Loucy (cell line): ENCODE data around the gene EFCAB5.
A peak's percentile ranks its signal among the peaks of the same experiment; 100 is the strongest.
"Not testable (repeated sequence)": the region's sequence is repeated elsewhere in the genome, so short reads cannot be mapped to it uniquely, and the experiment has no call there.

Experiments used
- H2AFZ ChIP-seq: fragments of 200-600 bp; sonication (generic); 2 replicates; pipeline ENCODE4 v1.6.0; 2016; ENCODE audit warnings: antibody characterized with exemption, mild to moderate bottlenecking, low read length, moderate library complexity
- H3F3A ChIP-seq: fragments of 200-600 bp; 2 replicates; pipeline ENCODE4 v1.6.0; 2016; ENCODE audit warnings: antibody characterized with exemption, low read depth, mild to moderate bottlenecking
- H3K27me3 ChIP-seq: fragments of 200-600 bp; sonication (generic); 2 replicates; pipeline ENCODE4 v1.6.1; 2014; ENCODE audit warnings: low read length, mild to moderate bottlenecking; ENCODE audit not compliant: insufficient read depth, poor library complexity, severe bottlenecking
- H3K36me3 ChIP-seq: fragments of 200-600 bp; sonication (generic); 2 replicates; pipeline ENCODE4 v1.6.1; 2016; ENCODE audit warnings: low read length; ENCODE audit not compliant: insufficient read depth
- H3K4me1 ChIP-seq: fragments of 200-600 bp; sonication (generic); 2 replicates; pipeline ENCODE4 v1.5.1; 2014; ENCODE audit warnings: low read length, mild to moderate bottlenecking; ENCODE audit not compliant: insufficient read depth, poor library complexity, severe bottlenecking
- H3K4me2 ChIP-seq: fragments of 200-600 bp; sonication (generic); 2 replicates; pipeline ENCODE4 v1.6.0; 2014; ENCODE audit warnings: antibody characterized with exemption, low read length, low read depth, mild to moderate bottlenecking; ENCODE audit not compliant: poor library complexity, severe bottlenecking
- H3K4me3 ChIP-seq: fragments of 200-600 bp; sonication (generic); 2 replicates; pipeline ENCODE4 v1.5.1; 2014; ENCODE audit warnings: low read length, mild to moderate bottlenecking, mixed read lengths; ENCODE audit not compliant: poor library complexity, severe bottlenecking
- H3K79me2 ChIP-seq: fragments of 200-600 bp; sonication (generic); 2 replicates; pipeline ENCODE4 v1.6.1; 2014; ENCODE audit warnings: low read length; ENCODE audit not compliant: insufficient read depth
- H3K9ac ChIP-seq: fragments of 200-600 bp; sonication (generic); 2 replicates; pipeline ENCODE4 v1.6.0; 2014; ENCODE audit warnings: mild to moderate bottlenecking, low read depth, low read length, moderate library complexity; ENCODE audit not compliant: poor library complexity, severe bottlenecking
- H3K9me2 ChIP-seq: fragments of 200-600 bp; sonication (generic); replicated peaks from 2 replicates; pipeline ENCODE4 v1.6.1; 2016; ENCODE audit warnings: low read depth, low read length, mixed read lengths
- H3K9me3 ChIP-seq: fragments of 200-600 bp; sonication (generic); 2 replicates; pipeline ENCODE4 v1.6.1; 2014; ENCODE audit warnings: mild to moderate bottlenecking, antibody characterized with exemption, low read length, low read depth; ENCODE audit not compliant: insufficient read depth
- H4K20me1 ChIP-seq: fragments of 200-600 bp; sonication (generic); 2 replicates; pipeline ENCODE4 v1.6.0; 2014; ENCODE audit warnings: antibody characterized with exemption, low read length, mild to moderate bottlenecking; ENCODE audit not compliant: insufficient read depth, poor library complexity, severe bottlenecking
- EZH2phosphoT487 ChIP-seq: fragments of 200-600 bp; IDR thresholded peaks from 2 replicates; pipeline ENCODE4 v1.6.1; 2018; ENCODE audit warnings: antibody characterized with exemption, mild to moderate bottlenecking, moderate library complexity, borderline replicate concordance
- TF ChIP-seq, protein P1 (sequence below): fragments of 200-600 bp; sonication (generic); conservative IDR thresholded peaks from 2 replicates; pipeline ENCODE4 v1.5.1; 2014; ENCODE audit warnings: mild to moderate bottlenecking, antibody characterized with exemption, low read length

Gene EFCAB5

DNA sequence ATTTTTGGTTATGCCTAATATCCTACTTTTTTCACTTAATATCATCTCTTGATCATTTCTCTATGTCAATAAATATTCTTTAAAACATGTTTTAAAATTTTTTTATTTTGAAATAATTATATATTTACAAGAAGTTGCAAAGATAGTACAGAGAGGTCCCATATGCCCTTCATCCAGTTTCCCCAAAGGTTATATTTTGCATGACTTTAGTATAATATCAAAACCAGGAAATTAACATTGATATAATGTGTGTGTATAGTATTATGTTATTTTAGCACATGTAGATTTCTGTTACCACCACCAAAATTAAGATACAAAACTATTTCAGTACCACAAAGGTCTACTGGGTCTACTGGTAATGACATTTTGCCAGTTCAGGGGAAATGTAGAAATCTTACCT is 60.7 kb downstream of the EFCAB5 start:
- Histone ChIP-seq H3K4me1 (no peaks in the 10 kb centered on the region), H3K4me3 (no peak overlapping the region), H3F3A (no peaks in the 10 kb centered on the region), H3K79me2 (no peaks in the 10 kb centered on the region), H3K36me3 (no peaks in the 10 kb centered on the region), H4K20me1 (no peaks in the 10 kb centered on the region), H3K4me2 (no peak overlapping the region), H2AFZ (no peak overlapping the region), H3K9me3 (no peaks in the 10 kb centered on the region), H3K27me3 (no peaks in the 10 kb centered on the region), H3K9me2 (no peaks in the 10 kb centered on the region), H3K9ac (no peak overlapping the region)
- no peak for TF ChIP-seq EZH2phosphoT487
- TF ChIP-seq, protein P1, sequence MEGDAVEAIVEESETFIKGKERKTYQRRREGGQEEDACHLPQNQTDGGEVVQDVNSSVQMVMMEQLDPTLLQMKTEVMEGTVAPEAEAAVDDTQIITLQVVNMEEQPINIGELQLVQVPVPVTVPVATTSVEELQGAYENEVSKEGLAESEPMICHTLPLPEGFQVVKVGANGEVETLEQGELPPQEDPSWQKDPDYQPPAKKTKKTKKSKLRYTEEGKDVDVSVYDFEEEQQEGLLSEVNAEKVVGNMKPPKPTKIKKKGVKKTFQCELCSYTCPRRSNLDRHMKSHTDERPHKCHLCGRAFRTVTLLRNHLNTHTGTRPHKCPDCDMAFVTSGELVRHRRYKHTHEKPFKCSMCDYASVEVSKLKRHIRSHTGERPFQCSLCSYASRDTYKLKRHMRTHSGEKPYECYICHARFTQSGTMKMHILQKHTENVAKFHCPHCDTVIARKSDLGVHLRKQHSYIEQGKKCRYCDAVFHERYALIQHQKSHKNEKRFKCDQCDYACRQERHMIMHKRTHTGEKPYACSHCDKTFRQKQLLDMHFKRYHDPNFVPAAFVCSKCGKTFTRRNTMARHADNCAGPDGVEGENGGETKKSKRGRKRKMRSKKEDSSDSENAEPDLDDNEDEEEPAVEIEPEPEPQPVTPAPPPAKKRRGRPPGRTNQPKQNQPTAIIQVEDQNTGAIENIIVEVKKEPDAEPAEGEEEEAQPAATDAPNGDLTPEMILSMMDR = no peak

DNA sequence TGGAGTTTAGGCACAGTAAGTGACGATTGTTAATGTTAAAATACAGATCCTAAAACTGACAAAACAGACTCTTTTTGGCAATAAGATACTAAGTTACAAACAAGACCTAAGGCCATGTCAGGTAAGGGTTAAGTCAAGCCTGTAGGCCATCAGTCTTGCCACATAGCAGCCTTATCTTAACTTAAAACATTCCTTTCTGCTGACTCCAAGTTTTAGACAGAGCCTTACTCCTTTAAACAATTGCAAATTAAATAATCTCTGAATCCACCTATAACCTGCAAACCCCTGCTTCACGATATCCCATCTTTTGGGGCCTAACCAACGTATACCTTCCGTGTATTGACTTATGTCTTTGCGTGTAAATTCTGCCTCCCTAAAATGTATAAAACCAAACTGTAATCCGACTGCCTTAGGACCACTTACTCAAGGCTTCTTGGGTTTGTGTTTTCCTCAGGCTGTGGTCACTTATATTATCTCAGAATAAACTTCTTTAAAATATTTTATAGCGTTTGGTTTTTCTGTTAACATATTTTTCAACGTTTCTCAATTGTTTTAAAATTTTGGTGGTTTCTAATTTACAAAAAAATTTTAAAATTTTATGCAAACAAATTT is 64.4 kb downstream of the EFCAB5 start:
- Histone ChIP-seq H3K9me3 (no peaks in the 10 kb centered on the region), H3K9ac (no peak overlapping the region), H3K4me2 (no peak overlapping the region), H4K20me1 (no peaks in the 10 kb centered on the region), H3K27me3 (no peaks in the 10 kb centered on the region), H3K9me2 (no peaks in the 10 kb centered on the region), H3K79me2 (no peaks in the 10 kb centered on the region), H3K4me3 (no peak overlapping the region), H2AFZ (no peak overlapping the region), H3K36me3 (no peaks in the 10 kb centered on the region), H3K4me1 (no peaks in the 10 kb centered on the region), H3F3A (no peaks in the 10 kb centered on the region)
- TF ChIP-seq, protein P1 = no peak
- TF ChIP-seq EZH2phosphoT487 = no peak

DNA sequence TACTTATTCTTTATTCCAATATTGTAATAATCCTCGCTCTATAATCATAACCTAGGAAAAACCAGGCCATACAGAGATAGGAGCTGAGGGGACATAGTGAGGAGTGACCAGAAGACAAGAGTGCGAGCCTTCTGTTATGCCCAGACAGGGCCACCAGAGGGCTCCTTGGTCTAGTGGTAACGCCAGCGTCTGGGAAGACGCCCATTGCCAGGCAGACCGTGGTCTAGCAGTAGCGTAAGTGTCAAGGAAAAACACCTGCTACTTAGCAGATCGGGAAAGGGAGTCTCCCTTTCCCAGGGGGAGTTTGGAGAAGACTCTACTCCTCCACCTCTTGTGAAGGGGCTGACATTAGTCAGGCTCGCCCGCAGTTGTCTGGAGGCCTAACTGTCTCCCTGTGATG is 70.5 kb downstream of the EFCAB5 start:
- H3K27me3 ChIP-seq, H3K9me3 ChIP-seq, H3K9ac ChIP-seq, H3K4me2 ChIP-seq, H3F3A ChIP-seq, H4K20me1 ChIP-seq, H3K36me3 ChIP-seq, H3K9me2 ChIP-seq, H2AFZ ChIP-seq, H3K4me3 ChIP-seq, H3K79me2 ChIP-seq, H3K4me1 ChIP-seq: not testable (repeated sequence)

DNA sequence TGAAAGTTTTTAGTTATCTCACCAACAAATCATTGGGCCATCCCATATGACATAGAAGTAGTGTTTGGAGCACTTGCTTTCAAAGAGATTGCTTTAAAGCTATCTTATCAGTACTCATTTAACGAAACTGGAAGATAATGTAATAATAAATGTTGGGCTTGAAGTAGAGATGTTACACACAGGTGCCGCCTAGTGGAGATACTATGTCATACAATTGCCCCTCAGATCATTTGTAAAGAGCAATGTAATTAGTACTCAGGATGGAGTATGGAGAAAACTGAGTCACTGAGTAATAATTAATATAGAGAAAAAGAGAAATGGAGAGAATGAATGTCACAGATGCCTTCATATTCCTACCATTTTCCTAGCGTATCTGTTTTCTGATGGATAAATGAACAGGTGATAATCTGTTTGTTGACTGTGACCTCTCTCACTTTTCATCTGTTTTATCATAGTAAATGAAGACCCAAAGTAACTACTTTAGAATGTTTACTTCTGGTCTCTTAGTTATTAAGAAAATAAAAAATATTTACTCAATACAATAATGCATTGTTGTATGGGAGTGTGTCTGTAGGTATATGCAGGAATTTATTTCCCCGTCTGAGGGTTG is 80.4 kb downstream of the EFCAB5 start:
- TF ChIP-seq, protein P1 = peak; percentile 96
- TF ChIP-seq EZH2phosphoT487 = no peak
- Histone ChIP-seq H3K36me3 (no peaks in the 10 kb centered on the region), H3K4me2 (no peak overlapping the region), H3K27me3 (no peaks in the 10 kb centered on the region), H3K4me1 (no peaks in the 10 kb centered on the region), H3K9me2 (no peaks in the 10 kb centered on the region), H3F3A (no peaks in the 10 kb centered on the region), H3K9ac (no peak overlapping the region), H4K20me1 (no peaks in the 10 kb centered on the region), H3K79me2 (no peaks in the 10 kb centered on the region), H3K9me3 (no peaks in the 10 kb centered on the region), H3K4me3 (no peak overlapping the region), H2AFZ (no peak overlapping the region)

DNA sequence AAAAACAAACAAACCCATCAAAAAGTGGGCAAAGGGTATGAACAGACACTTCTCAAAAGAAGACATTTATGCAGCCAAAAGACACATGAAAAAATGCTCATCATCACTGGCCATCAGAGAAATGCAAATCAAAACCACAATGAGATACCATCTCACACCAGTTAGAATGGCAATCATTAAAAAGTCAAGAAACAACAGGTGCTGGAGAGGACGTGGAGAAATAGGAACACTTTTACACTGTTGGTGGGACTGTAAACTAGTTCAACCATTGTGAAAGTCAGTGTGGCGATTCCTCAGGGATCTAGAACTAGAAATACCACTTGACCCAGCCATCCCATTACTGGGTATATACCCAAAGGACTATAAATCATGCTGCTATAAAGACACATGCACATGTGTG is 83.9 kb downstream of the EFCAB5 start:
- H4K20me1 ChIP-seq, H3K79me2 ChIP-seq, H3K9ac ChIP-seq, H3K9me2 ChIP-seq, H3K9me3 ChIP-seq, H3F3A ChIP-seq, H3K4me3 ChIP-seq, H3K4me2 ChIP-seq, H3K4me1 ChIP-seq, H2AFZ ChIP-seq, H3K36me3 ChIP-seq, H3K27me3 ChIP-seq: not testable (repeated sequence)
